Mesangial cell (primary cell): Measurements from ENCODE around the gene PHLPP2. TPM values are rescaled to one million over a fixed set of nuclear protein-coding genes. Genes with fewer than 3 reads are reported as not detected.

Experiments
- total RNA-seq: library from RNA; depleted of rRNA; stranded (reverse); fragments of >200 nt; gene quantifications from 2 replicates; pipeline ENCODE4 v1.2.3, GENCODE V29; 2015

PHLPP2 gene, protein sequence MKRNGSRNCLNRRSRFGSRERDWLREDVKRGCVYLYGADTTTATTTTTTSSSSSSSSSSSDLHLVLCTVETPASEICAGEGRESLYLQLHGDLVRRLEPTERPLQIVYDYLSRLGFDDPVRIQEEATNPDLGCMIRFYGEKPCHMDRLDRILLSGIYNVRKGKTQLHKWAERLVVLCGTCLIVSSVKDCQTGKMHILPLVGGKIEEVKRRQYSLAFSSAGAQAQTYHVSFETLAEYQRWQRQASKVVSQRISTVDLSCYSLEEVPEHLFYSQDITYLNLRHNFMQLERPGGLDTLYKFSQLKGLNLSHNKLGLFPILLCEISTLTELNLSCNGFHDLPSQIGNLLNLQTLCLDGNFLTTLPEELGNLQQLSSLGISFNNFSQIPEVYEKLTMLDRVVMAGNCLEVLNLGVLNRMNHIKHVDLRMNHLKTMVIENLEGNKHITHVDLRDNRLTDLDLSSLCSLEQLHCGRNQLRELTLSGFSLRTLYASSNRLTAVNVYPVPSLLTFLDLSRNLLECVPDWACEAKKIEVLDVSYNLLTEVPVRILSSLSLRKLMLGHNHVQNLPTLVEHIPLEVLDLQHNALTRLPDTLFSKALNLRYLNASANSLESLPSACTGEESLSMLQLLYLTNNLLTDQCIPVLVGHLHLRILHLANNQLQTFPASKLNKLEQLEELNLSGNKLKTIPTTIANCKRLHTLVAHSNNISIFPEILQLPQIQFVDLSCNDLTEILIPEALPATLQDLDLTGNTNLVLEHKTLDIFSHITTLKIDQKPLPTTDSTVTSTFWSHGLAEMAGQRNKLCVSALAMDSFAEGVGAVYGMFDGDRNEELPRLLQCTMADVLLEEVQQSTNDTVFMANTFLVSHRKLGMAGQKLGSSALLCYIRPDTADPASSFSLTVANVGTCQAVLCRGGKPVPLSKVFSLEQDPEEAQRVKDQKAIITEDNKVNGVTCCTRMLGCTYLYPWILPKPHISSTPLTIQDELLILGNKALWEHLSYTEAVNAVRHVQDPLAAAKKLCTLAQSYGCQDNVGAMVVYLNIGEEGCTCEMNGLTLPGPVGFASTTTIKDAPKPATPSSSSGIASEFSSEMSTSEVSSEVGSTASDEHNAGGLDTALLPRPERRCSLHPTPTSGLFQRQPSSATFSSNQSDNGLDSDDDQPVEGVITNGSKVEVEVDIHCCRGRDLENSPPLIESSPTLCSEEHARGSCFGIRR (N-terminal part only)
- total RNA-seq = 6.0 and 7.2 TPM in 2 replicates

DNA sequence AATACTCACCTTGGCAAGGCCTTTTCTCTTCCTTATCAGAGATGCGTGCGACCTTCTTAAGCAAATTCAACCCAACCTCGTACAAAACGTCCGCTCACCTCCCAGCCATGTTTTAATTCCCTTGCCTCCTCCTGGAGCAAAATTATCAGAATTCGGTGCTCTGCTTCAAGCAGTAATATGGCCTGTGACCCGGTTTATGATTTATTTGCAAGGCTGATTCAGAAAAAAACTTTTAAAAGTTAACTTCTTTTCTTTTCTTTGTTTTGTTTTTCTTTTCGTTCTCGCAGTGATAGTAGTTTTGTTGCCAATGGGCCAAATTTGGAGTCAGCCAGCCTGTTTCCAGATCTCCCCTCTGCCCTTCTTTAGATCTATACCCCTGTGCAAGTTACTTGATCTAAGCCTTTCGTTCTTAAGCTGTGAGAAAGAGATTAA lies at the start of gene PHLPP2:
PHLPP2 (minus strand) TSS at position 382 of the 432 bp plus-strand sequence. CDS start 9,906 bp downstream, outside the sequence.

DNA sequence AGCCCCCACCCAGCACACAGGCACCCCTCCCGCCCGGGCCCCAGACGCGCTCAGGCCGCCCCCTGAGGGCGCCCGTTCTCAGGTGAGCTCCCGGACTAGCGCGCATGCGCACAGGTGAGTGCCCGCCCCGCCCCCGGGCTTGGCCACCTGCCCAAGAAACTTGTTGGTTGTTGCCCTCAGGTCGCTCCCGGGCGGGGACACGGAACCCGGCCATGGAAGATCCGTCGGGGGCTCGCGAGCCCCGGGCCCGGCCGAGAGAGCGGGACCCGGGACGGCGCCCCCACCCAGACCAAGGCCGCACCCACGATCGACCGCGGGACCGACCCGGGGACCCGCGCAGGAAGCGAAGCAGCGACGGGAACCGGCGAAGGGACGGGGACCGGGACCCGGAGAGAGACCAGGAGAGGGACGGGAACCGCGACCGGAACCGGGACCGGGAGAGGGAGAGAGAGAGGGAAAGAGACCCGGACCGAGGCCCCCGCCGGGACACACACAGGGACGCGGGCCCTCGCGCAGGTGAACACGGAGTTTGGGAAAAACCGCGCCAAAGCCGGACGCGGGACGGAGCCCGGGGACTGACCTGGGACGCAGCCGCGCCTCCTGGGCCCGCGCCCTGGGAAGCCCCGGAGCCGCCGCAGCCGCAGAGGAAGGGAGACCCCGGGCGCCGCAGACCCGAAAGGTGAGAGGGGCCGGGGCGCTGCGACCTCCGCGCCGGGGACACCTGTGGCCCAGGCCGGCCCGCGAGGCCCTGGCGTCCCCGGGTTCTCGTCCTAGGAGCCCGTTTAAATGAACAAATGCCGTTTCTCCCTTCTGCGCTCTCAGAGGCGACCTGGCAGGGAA lies 98.3 kb downstream of the PHLPP2 start, which contains the start of gene MARVELD3:
MARVELD3 (plus strand) TSS at position 167 of the 840 bp plus-strand sequence; CDS start at position 213, 46 bp downstream.

Other genes with a start within 250 kb of the PHLPP2 start
- gene ZNF19, start 235.4 kb downstream of the PHLPP2 start, total RNA-seq = 0.98 and 5.8 TPM in 2 replicates
- gene CHST4, start 198.3 kb downstream of the PHLPP2 start, total RNA-seq = not detected in 2 replicates
- gene TAT, start 147.6 kb downstream of the PHLPP2 start, total RNA-seq = not detected in 2 replicates
- gene MARVELD3, start 98.5 kb downstream of the PHLPP2 start, total RNA-seq = 0.63 TPM in 1 of 2 replicates, not detected in the other
- 48.9 and 62.6 TPM in 2 replicates for gene AP1G1, start 84.1 kb upstream of the PHLPP2 start, total RNA-seq
- gene ATXN1L, start 121.3 kb upstream of the PHLPP2 start, total RNA-seq = 9.9 and 18.6 TPM in 2 replicates
- gene ZNF821, start 159.5 kb upstream of the PHLPP2 start, total RNA-seq = 2.9 and 6.1 TPM in 2 replicates
- gene IST1, start 170.8 kb upstream of the PHLPP2 start, total RNA-seq = 93.4 and 120 TPM in 2 replicates